Renal cortex interstitium (tissue), 11 donors: Measurements from ENCODE around the gene BIRC5. TPM values are rescaled to one million over a fixed set of nuclear protein-coding genes. Genes with fewer than 3 reads are reported as not detected.
"Not testable (repeated sequence)": the region's sequence is repeated elsewhere in the genome, so short reads cannot be mapped to it uniquely, and the experiment has no call there.

ENCODE experiments used
- DNase-seq, 11 donors: peaks; one replicate each; pipeline ENCODE4 v3.0.0-alpha.2; 2013; ENCODE audit warnings: low read depth in 9 of 11, low spot score in 4 of 11; ENCODE audit errors: extremely low read depth in 1 of 11
- polyA plus RNA-seq, 3 donors: library from polyadenylated mRNA; unstranded; fragments of 120-200 nt; gene quantifications; one replicate each; pipeline ENCODE4 v1.2.1, GENCODE V29; 2013; ENCODE audit not compliant: insufficient read length in 3 of 3

Gene BIRC5
- polyA plus RNA-seq, 3 donors = 27.3 to 35.5 (median 30.4) TPM

GRCh38 chr17:78233678-78234077 lies 19.6 kb downstream of the BIRC5 start:
- no peak for DNase-seq

- no peak for DNase-seq
These were observed 20.3 kb downstream of the BIRC5 start for GRCh38 chr17:78234261-78234865.

- not testable (repeated sequence) for DNase-seq
These were observed 21.0 kb downstream of the BIRC5 start for GRCh38 chr17:78235022-78235421.

GRCh38 chr17:78235885-78236284 lies 21.8 kb downstream of the BIRC5 start:
- DNase-seq = no peak

GRCh38 chr17:78236362-78237127 lies 22.5 kb downstream of the BIRC5 start:
- DNase-seq = no peak

DNA sequence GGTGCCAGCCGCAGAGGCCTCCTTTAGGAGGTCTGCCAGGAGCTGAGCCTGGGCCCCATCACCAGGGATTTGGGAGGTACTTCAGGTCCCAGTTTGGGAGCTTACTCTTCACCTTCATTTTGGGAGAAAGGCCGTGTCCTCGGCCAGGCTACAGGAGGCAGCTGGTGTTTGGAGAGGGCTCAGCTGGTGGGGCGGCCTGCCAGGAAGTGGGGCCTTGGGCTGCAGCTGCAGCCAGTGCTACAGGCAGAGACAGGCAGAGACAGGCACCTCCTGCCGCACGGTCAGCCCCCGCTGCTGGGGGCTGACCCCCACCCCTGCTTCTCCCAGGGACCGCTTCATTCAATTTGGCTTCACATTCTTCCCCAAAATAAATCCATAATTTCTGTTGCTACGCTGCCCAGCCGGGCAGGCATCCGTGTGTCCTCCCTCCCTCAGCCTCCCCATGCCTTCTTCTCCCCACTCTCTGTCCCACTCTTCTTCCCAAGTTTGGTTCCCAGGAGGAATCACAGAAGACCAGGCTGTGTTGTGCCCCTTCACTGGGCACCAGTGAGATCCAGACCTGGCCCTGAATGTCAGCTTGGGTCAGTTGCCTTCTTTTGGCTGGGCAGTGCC lies 23.5 kb downstream of the BIRC5 start:
- no peak for DNase-seq

DNA sequence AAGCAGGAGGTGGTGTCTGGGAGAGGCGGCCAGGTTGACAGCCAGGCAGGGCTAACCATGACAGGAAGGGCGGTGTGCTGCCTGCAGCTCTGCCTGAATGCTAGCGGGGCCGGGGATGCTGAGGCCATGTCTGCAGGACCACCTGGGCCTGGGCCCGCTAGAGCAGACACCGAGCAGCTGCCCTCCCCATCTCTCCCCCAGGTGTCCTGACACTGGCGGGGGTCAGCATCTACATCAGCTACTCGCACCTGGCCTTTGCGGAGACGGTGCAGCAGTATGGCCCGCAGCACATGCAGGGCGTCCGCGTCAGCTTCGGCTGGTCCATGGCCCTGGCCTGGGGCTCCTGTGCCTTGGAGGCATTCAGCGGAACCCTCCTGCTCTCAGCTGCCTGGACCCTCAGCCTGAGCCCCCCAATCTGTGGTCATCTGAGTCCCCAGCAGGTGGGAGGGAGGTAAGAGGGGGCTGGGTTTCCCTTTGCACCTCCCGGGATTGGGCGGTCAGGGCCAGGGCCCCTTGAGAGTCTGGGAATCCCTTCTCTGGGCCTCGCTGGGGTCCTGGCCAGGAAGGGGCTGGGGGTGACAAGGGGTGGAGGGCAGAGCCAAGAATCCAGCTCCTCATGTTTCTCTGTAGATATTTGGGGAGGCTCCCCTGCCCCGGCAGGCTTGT lies 24.9 kb downstream of the BIRC5 start:
- no peak for DNase-seq

DNA sequence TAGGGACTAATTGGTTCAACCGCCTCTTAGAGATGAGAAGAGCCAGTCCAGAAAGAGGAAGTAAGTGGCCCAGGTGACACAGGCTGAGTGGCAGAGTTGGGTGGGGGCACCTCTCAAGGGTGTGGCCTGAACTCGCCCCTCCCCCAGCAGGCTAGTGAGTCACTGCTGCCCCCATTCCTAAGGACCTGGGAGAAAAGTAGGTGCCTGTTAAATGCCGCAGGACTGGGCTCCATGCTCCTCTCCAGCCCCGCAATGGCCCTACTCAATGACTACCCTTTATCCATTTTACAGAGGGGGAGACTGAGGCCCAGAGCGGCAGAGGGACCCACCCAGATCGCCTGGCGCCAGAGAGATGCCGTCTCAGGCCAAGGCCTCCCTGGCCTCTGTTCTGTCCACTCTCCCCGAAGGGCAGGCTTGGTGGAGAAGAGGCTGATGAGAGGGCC lies 25.5 kb downstream of the BIRC5 start:
- DNase-seq = no peak

DNA sequence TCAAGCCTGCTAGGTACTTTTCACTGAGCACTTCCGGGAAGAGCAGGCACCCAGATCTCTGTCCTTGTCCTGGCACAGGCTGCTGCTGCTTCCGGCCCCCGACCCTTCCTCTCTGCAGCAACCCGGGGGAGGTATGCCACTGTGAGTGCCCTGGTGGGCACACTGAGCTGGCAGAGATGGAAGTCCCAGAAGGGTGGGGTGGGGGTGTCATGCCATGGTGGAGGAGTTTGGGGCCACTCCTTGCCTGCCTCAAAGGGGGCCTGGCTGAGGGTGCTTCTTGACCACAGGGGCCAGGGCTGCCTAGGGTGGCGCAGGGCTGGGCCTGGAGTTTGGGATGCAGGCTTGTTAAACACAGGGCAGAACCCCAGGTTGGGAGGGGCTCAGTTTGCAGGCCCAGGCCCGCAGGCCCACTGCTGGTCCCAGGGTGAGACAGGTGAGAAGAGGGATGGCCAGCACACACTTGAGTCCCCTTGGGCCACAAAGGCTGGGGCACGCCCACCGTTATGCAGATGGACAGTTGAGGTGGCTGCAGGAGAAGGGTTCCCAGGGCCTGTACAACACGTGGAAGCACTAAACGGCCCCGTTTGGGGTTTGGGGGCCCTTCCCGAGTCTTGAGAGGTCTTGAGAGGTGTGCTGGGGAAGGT lies 26.1 kb downstream of the BIRC5 start:
- DNase-seq = no peak

GRCh38 chr17:78240839-78241238 lies 26.8 kb downstream of the BIRC5 start:
- no peak for DNase-seq

DNA sequence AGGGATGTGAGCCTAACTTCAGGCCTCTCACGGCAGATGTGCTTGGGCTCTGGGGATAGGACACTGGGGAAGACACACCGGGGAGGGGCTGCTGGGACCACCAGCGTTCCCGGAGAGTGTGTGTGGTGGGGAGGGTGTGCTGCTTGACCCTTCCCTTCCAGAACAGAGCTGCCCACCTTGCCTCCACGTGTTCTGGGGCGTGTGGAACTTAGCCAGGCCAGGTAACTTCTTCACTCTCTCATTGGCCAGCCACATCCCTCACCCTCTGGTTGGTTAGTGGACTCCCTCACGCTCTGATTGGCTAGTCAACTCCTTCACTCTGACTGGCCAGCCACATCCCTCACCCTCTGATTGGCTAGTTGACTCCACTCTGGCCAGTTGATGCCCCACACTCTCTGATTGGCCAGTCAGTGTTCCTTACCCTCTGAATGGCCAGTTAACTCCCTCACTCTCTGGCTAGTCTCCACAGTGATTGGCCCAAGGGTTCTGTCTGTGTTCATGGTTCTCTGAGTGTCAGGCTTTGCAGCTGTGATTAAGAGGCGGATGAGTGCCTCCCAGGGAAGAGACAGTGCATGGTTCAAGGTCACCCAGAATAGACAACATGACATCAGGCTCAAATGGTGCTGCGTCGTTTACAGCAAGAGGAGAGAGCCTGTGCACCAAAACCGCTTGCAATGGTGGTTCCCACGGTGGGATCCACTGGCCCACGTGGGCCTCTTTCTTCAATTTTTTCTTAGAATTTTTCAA lies 27.4 kb downstream of the BIRC5 start:
- DNase-seq = no peak

- DNase-seq = no peak
These were observed 28.1 kb downstream of the BIRC5 start for GRCh38 chr17:78242024-78242742.

DNA sequence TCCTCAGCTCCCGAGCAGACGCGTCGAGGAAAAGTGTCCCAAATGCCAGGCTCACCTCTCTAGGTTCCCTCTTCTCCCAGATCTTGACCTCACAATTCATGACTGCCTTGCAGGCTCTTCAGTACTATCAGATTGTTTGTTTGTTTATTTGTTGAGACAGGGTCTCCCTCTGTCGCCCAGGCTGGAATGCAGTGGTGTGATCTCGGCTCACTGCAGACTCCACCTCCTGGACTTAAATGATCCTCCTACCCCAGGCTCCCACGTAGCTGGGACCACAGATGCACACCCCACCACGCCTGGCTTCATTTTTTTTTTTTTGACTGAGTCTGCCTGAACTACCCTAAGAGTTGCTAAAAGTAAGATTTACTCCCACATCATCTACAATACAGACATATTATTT lies 33.3 kb downstream of the BIRC5 start:
- no peak for DNase-seq

DNA sequence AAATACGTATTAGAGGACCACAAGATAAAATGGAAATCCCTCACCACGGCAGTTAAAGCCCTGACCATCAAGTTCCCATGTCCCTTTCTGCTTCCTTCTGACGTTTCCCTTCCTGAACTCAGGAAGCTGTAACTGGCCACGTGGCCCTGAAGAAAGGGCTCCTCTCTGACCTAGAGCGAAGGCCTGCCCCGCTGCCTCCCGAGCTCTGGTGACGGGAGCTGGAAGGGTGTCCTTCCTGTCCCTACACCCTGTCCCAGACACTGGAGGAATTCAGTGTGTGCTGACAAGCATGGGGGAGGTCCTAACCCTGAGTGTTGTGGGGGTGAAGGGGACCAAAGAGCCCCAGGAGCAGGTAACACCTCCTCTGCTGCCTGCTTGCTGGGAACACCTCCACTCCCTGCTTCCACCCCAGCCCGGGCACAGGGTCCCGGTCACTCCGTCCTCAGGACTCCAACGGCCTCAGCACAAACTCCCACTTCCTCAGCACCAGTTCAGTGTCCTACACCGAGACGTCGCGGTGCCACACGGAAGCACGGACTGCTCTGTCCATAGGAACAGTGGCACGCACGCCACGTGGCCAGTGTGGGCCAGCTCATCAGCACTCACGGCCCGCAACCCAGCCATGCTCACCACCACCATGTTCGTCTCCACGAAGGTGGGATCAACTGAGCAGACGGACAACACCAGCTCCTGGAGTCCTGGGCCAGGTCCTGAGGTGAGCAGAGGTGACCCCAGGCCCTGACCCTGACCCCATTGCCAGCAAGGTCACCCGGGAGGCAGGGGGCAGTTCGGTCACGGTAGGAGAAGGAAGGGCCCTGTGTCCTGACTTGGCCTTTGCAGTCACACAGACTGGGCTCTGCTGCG lies 34.2 kb downstream of the BIRC5 start:
- DNase-seq = no peak

GRCh38 chr17:78249074-78249817 lies 35.2 kb downstream of the BIRC5 start:
- no peak for DNase-seq
